Measurements from ENCODE around the gene WWC2.

GRCh38 chr4:183204793-183205192, 105.7 kb downstream of the WWC2 start:
- TF ChIP-seq CTCF (IDR thresholded peaks at IDR 0.05) = no peak
- TF ChIP-seq EP300 (IDR thresholded peaks at IDR 0.05) = no peak
- TF ChIP-seq POLR2A (IDR thresholded peaks at IDR 0.05; ENCODE audit: low read length) = no peak
- no peak for TF ChIP-seq HES2 (IDR thresholded peaks at IDR 0.05)
- TF ChIP-seq ZSCAN20 (CRISPR knock-in tag; IDR thresholded peaks at IDR 0.05) = no peak
- TF ChIP-seq BHLHE40 (IDR thresholded peaks at IDR 0.05; ENCODE audit: low read depth, low read length) = no peak
- no peak for TF ChIP-seq REST (IDR thresholded peaks at IDR 0.05)

Data from A549 (cell line).